ENCODE results near the gene BTC. TPM values are rescaled to one million over a fixed set of nuclear protein-coding genes. Genes with fewer than 3 reads are reported as not detected.
A peak's percentile ranks its signal among the peaks of the same experiment; 100 is the strongest.

Gene BTC
- total and polyA plus RNA-seq, 9 of the 15 experiments (the other 6 are each of a cell fraction or from before 2014, with no cell fraction given) = not detected

DNA sequence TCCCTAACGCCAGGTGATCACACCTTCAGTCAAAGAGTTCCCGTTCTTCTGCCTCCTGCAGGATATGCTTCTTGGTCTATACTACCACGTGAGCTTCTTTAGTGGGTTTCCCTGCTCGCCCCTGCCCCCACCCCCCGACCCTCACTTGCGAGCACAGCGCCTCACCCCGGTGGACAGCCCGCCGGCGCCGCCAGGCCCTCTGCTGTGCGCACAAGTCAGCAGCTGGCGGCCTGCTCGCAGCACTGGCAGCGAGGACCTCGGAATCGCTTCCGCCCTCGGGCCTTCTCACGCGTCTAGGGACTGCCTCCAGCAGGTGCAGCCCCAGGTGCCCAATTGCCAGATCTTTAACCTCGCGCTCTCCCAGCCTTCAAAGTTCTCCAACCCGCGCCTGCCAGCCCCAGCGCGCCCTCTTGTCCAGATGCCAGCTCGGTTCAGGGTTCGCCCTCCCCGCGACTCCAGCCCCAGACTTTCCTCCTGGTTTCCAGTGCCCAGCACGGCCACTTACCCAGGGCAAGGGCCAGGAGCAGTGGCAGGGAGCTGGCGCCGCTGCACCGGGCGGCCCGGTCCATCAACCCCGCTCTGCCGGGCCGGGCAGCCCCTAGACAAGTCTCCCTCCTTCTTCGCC lies 454 bp downstream of the BTC start:
- peaks cover 18 to 24% of the 10 kb centered on the region in 2 experiments; a peak in 3 of 5 replicates for H3K27me3 ChIP-seq (ENCODE audit: control insufficient read depth in 2 of 2, insufficient read depth in 2 of 2, low read length in 2 of 2)
- no peaks in the 10 kb centered on the region for H3K36me3 ChIP-seq (ENCODE audit: control insufficient read depth, insufficient read depth, low read length)
- no peak overlapping the region for H2AFZ ChIP-seq (ENCODE audit: low read depth, low read length)
- no peak for DNase-seq (ENCODE audit: extremely low read depth in 1 of 4, low spot score in 3 of 4)
- no peak overlapping the region for H3K4me3 ChIP-seq
- H3K4me1 ChIP-seq (replicated peaks in 1 of 2; ENCODE audit: control insufficient read depth in 2 of 2, insufficient read depth in 2 of 2, low read length in 2 of 2) = peaks cover 0 to 9% of the 10 kb centered on the region in 2 experiments; a peak in 2 of 5 replicates
- H3K9me1 ChIP-seq (ENCODE audit: control insufficient read depth, insufficient read depth, low read length) = no peaks in the 10 kb centered on the region
- TF ChIP-seq CTCF (IDR thresholded peaks at IDR 0.05 in 2 of 3, conservative IDR thresholded peaks at IDR 0.05 in 1 of 3; ENCODE audit: insufficient read depth in 2 of 3, low read depth in 1 of 3, low read length in 3 of 3) (peak in 1 of 3 experiments; percentile 27; a peak in 1 of 6 replicates), ZNF507 (tag; conservative IDR thresholded peaks at IDR 0.05) (no peak)
- H4K20me1 ChIP-seq (replicated peaks; ENCODE audit: control insufficient read depth, insufficient read depth, low read length) = no peaks in the 10 kb centered on the region
- no peaks in the 10 kb centered on the region for H3K9me3 ChIP-seq (replicated peaks; ENCODE audit: control insufficient read depth, insufficient read depth, low read depth, low read length)
- H3K9ac ChIP-seq (ENCODE audit: insufficient read depth in 1 of 2, low read depth in 2 of 2, low read length in 2 of 2) = no peak overlapping the region; a peak in 1 of 4 replicates
- in situ Hi-C loops (cut with MboI) = no loop called here
- H3K27ac ChIP-seq (ENCODE audit: extremely low read depth, low read depth, low read length) = no peak overlapping the region
- ATAC-seq = peak; percentile 54; the same call in 2 of the 3 replicates
- ChIA-PET POLR2A (no interaction called here), CTCF (ENCODE audit: low intra/inter-chr PET ratio) (no interaction called here)
- no peaks in the 10 kb centered on the region for H3K79me2 ChIP-seq (ENCODE audit: control insufficient read depth, insufficient read depth, low read length)
- no TSS peak for BruUV-seq (replicated peaks)
- intact Hi-C loops (cut with micrococcal nuclease) = no loop called here
- WGBS (ENCODE audit: insufficient coverage, low coverage, missing lambda C conversion rate) = 5% methylated on average over 18 of the region's 42 CpGs
- H3K4me2 ChIP-seq (ENCODE audit: insufficient read depth, low read length) = no peak overlapping the region
- FAIRE-seq = no peak

GRCh38 chr4:74790652-74791051 lies 3.7 kb downstream of the BTC start:
- H3K9me3 ChIP-seq (replicated peaks; ENCODE audit: control insufficient read depth, insufficient read depth, low read depth, low read length) = no peaks in the 10 kb centered on the region
- H3K4me2 ChIP-seq (ENCODE audit: insufficient read depth, low read length) = no peak overlapping the region
- no peak overlapping the region for H3K4me3 ChIP-seq
- H3K36me3 ChIP-seq (ENCODE audit: control insufficient read depth, insufficient read depth, low read length) = no peaks in the 10 kb centered on the region
- peaks cover 0 to 9% of the 10 kb centered on the region in 2 experiments; a peak in 2 of 5 replicates for H3K4me1 ChIP-seq (replicated peaks in 1 of 2; ENCODE audit: control insufficient read depth in 2 of 2, insufficient read depth in 2 of 2, low read length in 2 of 2)
- no peak overlapping the region for H2AFZ ChIP-seq (ENCODE audit: low read depth, low read length)
- H3K9me1 ChIP-seq (ENCODE audit: control insufficient read depth, insufficient read depth, low read length) = no peaks in the 10 kb centered on the region
- no TSS peak for BruUV-seq (replicated peaks)
- no peak for ATAC-seq
- CTCF ChIA-PET (ENCODE audit: low intra/inter-chr PET ratio) = interaction anchor here (0.6 kb wide), 1 partner anchor 271 kb away, joined by 3 read pairs; no protein-coding TSS in a partner anchor
- DNase-seq (ENCODE audit: extremely low read depth in 1 of 4, low spot score in 3 of 4) = no peak
- POLR2A ChIA-PET = no interaction called here
- peaks cover 16 to 24% of the 10 kb centered on the region in 2 experiments; a peak in 3 of 5 replicates for H3K27me3 ChIP-seq (ENCODE audit: control insufficient read depth in 2 of 2, insufficient read depth in 2 of 2, low read length in 2 of 2)
- intact Hi-C loops (cut with micrococcal nuclease) (no loop called here), in situ Hi-C loops (cut with MboI) (no loop called here)
- no peaks in the 10 kb centered on the region for H3K79me2 ChIP-seq (ENCODE audit: control insufficient read depth, insufficient read depth, low read length)
- no peak for FAIRE-seq
- H4K20me1 ChIP-seq (replicated peaks; ENCODE audit: control insufficient read depth, insufficient read depth, low read length) = no peaks in the 10 kb centered on the region
- no peak overlapping the region for H3K9ac ChIP-seq (ENCODE audit: insufficient read depth in 1 of 2, low read depth in 2 of 2, low read length in 2 of 2)
- no peak overlapping the region for H3K27ac ChIP-seq (ENCODE audit: extremely low read depth, low read depth, low read length)
- 0% methylated on average over 2 of the region's 2 CpGs for WGBS (ENCODE audit: insufficient coverage, low coverage, missing lambda C conversion rate)
- TF ChIP-seq, protein P1, sequence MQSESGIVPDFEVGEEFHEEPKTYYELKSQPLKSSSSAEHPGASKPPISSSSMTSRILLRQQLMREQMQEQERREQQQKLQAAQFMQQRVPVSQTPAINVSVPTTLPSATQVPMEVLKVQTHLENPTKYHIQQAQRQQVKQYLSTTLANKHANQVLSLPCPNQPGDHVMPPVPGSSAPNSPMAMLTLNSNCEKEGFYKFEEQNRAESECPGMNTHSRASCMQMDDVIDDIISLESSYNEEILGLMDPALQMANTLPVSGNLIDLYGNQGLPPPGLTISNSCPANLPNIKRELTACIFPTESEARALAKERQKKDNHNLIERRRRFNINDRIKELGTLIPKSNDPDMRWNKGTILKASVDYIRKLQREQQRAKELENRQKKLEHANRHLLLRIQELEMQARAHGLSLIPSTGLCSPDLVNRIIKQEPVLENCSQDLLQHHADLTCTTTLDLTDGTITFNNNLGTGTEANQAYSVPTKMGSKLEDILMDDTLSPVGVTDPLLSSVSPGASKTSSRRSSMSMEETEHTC (IDR thresholded peaks at IDR 0.05) = no peak
- TF ChIP-seq EP400 (IDR thresholded peaks at IDR 0.05) (no peak), NFYB (IDR thresholded peaks at IDR 0.05; ENCODE audit: extremely low read depth, insufficient read length) (no peak), TAF7 (tag; IDR thresholded peaks at IDR 0.05) (no peak), ETV5 (CRISPR knock-in tag; IDR thresholded peaks at IDR 0.05; ENCODE audit: low read depth) (no peak), ELF4 (CRISPR knock-in tag; IDR thresholded peaks at IDR 0.05) (no peak), NFIX (CRISPR knock-in tag; IDR thresholded peaks at IDR 0.05; ENCODE audit: low read depth) (no peak)
